Astrocyte of the spinal cord (primary cell): ENCODE measurements around the gene FSCN2.
"Not testable (repeated sequence)": the region's sequence is repeated elsewhere in the genome, so short reads cannot be mapped to it uniquely, and the experiment has no call there.

Experiments used
- DNase-seq: peaks from one replicate; pipeline ENCODE4 v3.0.0; 2011; ENCODE audit warnings: low read depth, low spot score
- H3K4me3 ChIP-seq: 2 replicates; pipeline ENCODE4 v1.5.1; 2011; ENCODE audit warnings: low read depth, mild to moderate bottlenecking, low read length, moderate library complexity
- CTCF ChIP-seq: IDR thresholded peaks from 2 replicates; pipeline ENCODE4 v1.5.1; 2012; ENCODE audit warnings: low read depth, mild to moderate bottlenecking, low read length, inconsistent platforms
- in situ Hi-C: cut with HindIII; loops from 2 replicates; pipeline ENCODE4 v1.10.0; 2017; ENCODE audit warnings: low sequenced_read_pairs

FSCN2 gene

DNA sequence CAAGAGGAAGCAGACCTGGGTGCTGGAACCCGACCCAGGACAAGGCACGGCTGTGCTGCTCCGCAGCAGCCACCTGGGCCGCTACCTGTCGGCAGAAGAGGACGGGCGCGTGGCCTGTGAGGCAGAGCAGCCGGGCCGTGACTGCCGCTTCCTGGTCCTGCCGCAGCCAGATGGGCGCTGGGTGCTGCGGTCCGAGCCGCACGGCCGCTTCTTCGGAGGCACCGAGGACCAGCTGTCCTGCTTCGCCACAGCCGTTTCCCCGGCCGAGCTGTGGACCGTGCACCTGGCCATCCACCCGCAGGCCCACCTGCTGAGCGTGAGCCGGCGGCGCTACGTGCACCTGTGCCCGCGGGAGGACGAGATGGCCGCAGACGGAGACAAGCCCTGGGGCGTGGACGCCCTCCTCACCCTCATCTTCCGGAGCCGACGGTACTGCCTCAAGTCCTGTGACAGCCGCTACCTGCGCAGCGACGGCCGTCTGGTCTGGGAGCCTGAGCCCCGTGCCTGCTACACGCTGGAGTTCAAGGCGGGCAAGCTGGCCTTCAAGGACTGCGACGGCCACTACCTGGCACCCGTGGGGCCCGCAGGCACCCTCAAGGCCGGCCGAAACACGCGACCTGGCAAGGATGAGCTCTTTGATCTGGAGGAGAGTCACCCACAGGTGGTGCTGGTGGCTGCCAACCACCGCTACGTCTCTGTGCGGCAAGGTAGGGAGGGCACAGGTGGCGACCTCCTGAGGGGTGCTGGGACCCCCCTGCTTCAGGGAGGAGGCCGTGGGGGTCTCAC lies 667 bp downstream of the FSCN2 start:
- no peak for TF ChIP-seq CTCF
- H3K4me3 ChIP-seq, result no peak overlapping the region
- in situ Hi-C loops, result no loop called here
- DNase-seq, result no peak

- TF ChIP-seq CTCF, result no peak
- in situ Hi-C loops, result no loop called here
- no peak overlapping the region for H3K4me3 ChIP-seq
- DNase-seq, result no peak
Observed at GRCh38 chr17:81529437-81529803, 1.2 kb downstream of the FSCN2 start.

DNA sequence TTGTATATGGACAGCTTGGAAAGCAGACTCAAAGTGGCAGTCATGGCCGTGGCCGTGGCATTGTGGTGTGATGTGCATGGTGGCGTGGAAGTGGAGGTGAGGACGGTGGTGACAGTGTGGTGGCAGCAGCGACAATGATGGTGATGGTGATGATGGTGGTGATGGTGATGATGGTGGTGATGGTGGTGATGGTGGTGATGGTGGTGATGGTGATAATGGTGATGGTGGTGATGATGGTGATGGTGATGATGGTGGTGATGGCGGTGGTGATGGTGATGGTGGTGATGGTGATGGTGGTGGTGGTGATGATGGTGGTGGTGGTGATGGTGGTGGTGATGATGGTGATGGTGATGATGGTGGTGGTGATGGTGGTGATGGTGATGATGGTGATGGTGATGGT lies 2.8 kb downstream of the FSCN2 start:
- in situ Hi-C loops, DNase-seq, H3K4me3 ChIP-seq: not testable (repeated sequence)

DNA sequence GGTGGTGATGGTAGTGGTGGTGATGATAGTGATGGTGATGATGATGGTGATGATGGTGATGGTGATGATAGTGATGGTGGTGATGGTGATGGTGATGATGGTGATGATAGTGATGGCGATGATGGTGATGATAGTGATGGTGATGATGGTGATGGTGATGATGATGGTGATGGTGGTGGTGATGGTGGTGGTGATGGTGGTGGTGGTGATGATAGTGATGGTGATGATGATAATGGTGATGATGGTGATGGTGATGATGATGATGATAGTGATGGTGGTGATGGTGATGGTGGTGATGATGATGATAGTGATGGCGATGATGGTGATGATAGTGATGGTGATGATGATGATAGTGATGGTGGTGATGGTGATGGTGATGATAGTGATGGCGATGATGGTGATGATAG lies 3.8 kb downstream of the FSCN2 start:
- in situ Hi-C loops, DNase-seq, H3K4me3 ChIP-seq: not testable (repeated sequence)

DNA sequence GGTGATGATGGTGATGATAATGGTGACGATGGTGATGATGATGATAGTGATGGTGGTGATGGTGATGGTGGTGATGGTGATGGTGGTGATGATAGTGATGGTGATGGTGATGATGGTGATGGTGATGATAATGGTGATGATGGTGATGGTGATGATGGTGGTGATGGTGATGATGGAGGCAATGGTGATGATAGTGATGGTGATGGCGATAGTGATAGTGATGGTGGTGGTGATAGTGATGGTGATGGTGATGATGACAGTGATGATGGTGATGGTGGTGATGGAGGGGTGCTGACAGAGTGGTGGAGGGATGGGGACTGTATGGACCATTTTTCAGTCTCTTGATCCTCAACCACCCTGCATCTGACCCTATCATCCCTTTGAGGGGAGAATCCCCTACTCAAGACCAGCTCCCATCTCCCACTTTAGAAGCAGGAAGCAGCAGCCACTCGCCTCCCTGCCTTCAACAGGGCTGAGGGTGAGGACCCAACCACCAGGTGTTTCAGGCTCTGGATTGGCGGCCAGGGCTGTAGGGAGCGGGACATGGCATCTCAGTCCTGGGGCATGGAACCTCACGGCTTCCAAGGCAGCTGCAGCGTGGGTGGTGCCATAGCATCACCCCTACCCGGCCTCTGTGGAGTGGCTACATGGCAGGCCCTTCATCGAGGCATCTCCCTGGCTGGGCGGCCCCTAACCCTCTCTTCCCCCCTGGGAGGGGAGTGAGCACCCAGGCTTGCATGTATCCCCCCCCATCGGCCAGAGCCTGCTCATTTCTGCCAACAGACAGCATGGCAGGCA lies 4.5 kb downstream of the FSCN2 start:
- in situ Hi-C loops, result no loop called here
- no peak for DNase-seq
- TF ChIP-seq CTCF, result no peak
- no peak overlapping the region for H3K4me3 ChIP-seq

GRCh38 chr17:81533339-81534141 lies 5.4 kb downstream of the FSCN2 start:
- DNase-seq, result no peak
- in situ Hi-C loops, result no loop called here
- no peak for TF ChIP-seq CTCF
- no peak overlapping the region for H3K4me3 ChIP-seq

GRCh38 chr17:81534157-81535006 lies 6.2 kb downstream of the FSCN2 start:
- DNase-seq, result no peak
- no peak for TF ChIP-seq CTCF
- no peak overlapping the region for H3K4me3 ChIP-seq
- in situ Hi-C loops, result no loop called here
